Keratinocyte (primary cell): ENCODE results near the gene WDPCP. TPM values are rescaled to one million over a fixed set of nuclear protein-coding genes. Genes with fewer than 3 reads are reported as not detected.

Experiments
- DNase-seq: peaks from one replicate; pipeline ENCODE4 v3.0.0-alpha.2; 2011; ENCODE audit warnings: low read depth, missing footprints, low spot score
- FAIRE-seq: peaks from 2 replicates; lab custom pipeline; 2011; peaks lifted over from hg19 to GRCh38; lab: Jason Lieb, UNC
- H2AFZ ChIP-seq: 2 replicates; pipeline ENCODE4 v1.6.0; 2012; ENCODE audit warnings: low read length, control low read depth, inconsistent platforms; ENCODE audit not compliant: control insufficient read depth
- H3K27ac ChIP-seq: 2 replicates; pipeline ENCODE4 v1.5.1; 2011; ENCODE audit warnings: low read length; ENCODE audit not compliant: control insufficient read depth, insufficient read depth
- H3K27me3 ChIP-seq: 3 replicates; pipeline ENCODE4 v1.6.0; 2011; ENCODE audit warnings: low read length; ENCODE audit not compliant: control insufficient read depth, insufficient read depth; ENCODE audit errors: extremely low read depth
- H3K36me3 ChIP-seq, 2 experiments: 2 replicates in 1 of 2; 3 replicates in 1 of 2; pipeline ENCODE4 v1.5.1; 2011; ENCODE audit warnings: low read length in 2 of 2, mild to moderate bottlenecking in 1 of 2; ENCODE audit not compliant: control insufficient read depth in 2 of 2, insufficient read depth in 2 of 2; ENCODE audit errors: extremely low read depth in 1 of 2
- H3K4me1 ChIP-seq: 3 replicates; pipeline ENCODE4 v1.5.1; 2011; ENCODE audit warnings: low read length; ENCODE audit not compliant: control insufficient read depth, insufficient read depth; ENCODE audit errors: extremely low read depth
- H3K4me2 ChIP-seq: 3 replicates; pipeline ENCODE4 v1.6.0; 2011; ENCODE audit warnings: low read depth, low read length; ENCODE audit not compliant: control insufficient read depth, insufficient read depth; ENCODE audit errors: extremely low read depth
- H3K4me3 ChIP-seq, 3 experiments: fragments of 200-600 bp in 1 of 3; sonication (generic) in 1 of 3; 2 replicates in 2 of 3; 3 replicates in 1 of 3; pipeline ENCODE4 v1.5.1; 2011 to 2016; ENCODE audit warnings: low read length in 3 of 3, mild to moderate bottlenecking in 3 of 3, control low read depth in 2 of 3, inconsistent platforms in 1 of 3, low read depth in 1 of 3, mixed read lengths in 1 of 3, mixed run types in 1 of 3, moderate library complexity in 1 of 3; ENCODE audit not compliant: control insufficient read depth in 2 of 3, insufficient read depth in 2 of 3; ENCODE audit errors: extremely low read depth in 1 of 3
- H3K79me2 ChIP-seq: 2 replicates; pipeline ENCODE4 v1.6.0; 2012; ENCODE audit warnings: low read length; ENCODE audit not compliant: control insufficient read depth, insufficient read depth
- H3K9ac ChIP-seq: 3 replicates; pipeline ENCODE4 v1.6.0; 2011; ENCODE audit warnings: low read length; ENCODE audit not compliant: control insufficient read depth, insufficient read depth; ENCODE audit errors: extremely low read depth
- H3K9me1 ChIP-seq: 3 replicates; pipeline ENCODE4 v1.6.0; 2011; ENCODE audit warnings: low read length; ENCODE audit not compliant: control insufficient read depth, insufficient read depth; ENCODE audit errors: extremely low read depth
- H3K9me3 ChIP-seq: 2 replicates; pipeline ENCODE4 v1.5.1; 2012; ENCODE audit warnings: low read depth, low read length; ENCODE audit not compliant: control insufficient read depth
- H4K20me1 ChIP-seq: 3 replicates; pipeline ENCODE4 v1.6.0; 2011; ENCODE audit warnings: low read length; ENCODE audit not compliant: control insufficient read depth, insufficient read depth; ENCODE audit errors: extremely low read depth
- CTCF ChIP-seq, 3 experiments: IDR thresholded peaks in 1 of 3; conservative IDR thresholded peaks in 1 of 3; optimal IDR thresholded peaks in 1 of 3; 2 replicates in 2 of 3; 3 replicates in 1 of 3; pipeline versions ENCODE3 to v1.5.1; 2011; ENCODE audit warnings: low read length in 3 of 3, mild to moderate bottlenecking in 3 of 3, moderate library complexity in 2 of 3, control low read depth in 1 of 3, inconsistent platforms in 1 of 3; ENCODE audit not compliant: insufficient read depth in 2 of 3; ENCODE audit errors: extremely low read depth in 1 of 3
- EZH2 ChIP-seq: IDR thresholded peaks from one replicate; pipeline ENCODE4 v1.6.1; 2012; ENCODE audit warnings: inconsistent platforms, mild to moderate bottlenecking, low read length, moderate library complexity
- dilution Hi-C: fragments of 300-500 bp; cut with MboI; formaldehyde crosslinking; loops from one replicate; pipeline ENCODE4 v1.7.0; 2020; ENCODE audit warnings: low sequenced_read_pairs; ENCODE audit not compliant: extremely low pct_ligation_motif_present
- polyA plus RNA-seq, 5 experiments: library from polyadenylated mRNA; depleted of rRNA in 3 of 5; stranded (reverse) in 3 of 5; stranded (forward) in 1 of 5; unstranded in 1 of 5; fragments of >200 nt; gene quantifications; 1 replicate in 1 of 5; 2 replicates in 3 of 5; 3 replicates in 1 of 5; pipeline versions ENCODE4 v1.2.1 to v1.2.3, GENCODE V29; 2011 to 2012; ENCODE audit warnings: missing spikeins in 2 of 5, low read depth in 1 of 5, low replicate concordance in 1 of 5

Gene WDPCP
- polyA plus RNA-seq, 1 donor (not counting 4 experiments of a cell fraction or from before 2014, with no cell fraction given): 2.9 TPM

GRCh38 chr2:63544017-63544627, 44.2 kb downstream of the WDPCP start:
- TF ChIP-seq EZH2: no peak
- peak in 2 of 3 experiments; percentile 32 to 44 for TF ChIP-seq CTCF (optimal IDR thresholded peaks at IDR 0.05 in 1 of 3, IDR thresholded peaks at IDR 0.05 in 1 of 3, conservative IDR thresholded peaks at IDR 0.05 in 1 of 3; ENCODE audit: extremely low read depth in 1 of 3, insufficient read depth in 2 of 3, low read length in 3 of 3)
- Histone ChIP-seq H3K36me3 (no peaks in the 10 kb centered on the region), H3K27ac (no peak overlapping the region), H3K4me1 (peaks cover 7% of the 10 kb centered on the region), H3K4me3 (no peak overlapping the region), H3K27me3 (no peaks in the 10 kb centered on the region), H3K79me2 (no peaks in the 10 kb centered on the region), H3K9ac (no peak overlapping the region), H4K20me1 (no peaks in the 10 kb centered on the region), H3K9me3 (no peaks in the 10 kb centered on the region), H3K4me2 (no peak overlapping the region), H3K9me1 (no peaks in the 10 kb centered on the region), H2AFZ (no peak overlapping the region)
- FAIRE-seq: no peak
- dilution Hi-C loops: no loop called here
- no peak for DNase-seq

GRCh38 chr2:63539416-63540162, 48.7 kb downstream of the WDPCP start:
- dilution Hi-C loops: no loop called here

More at GRCh38 chr2:63539416-63540162, 48.7 kb downstream of the WDPCP start:
- no peaks in the 10 kb centered on the region for H3K9me3 ChIP-seq
- no peak for FAIRE-seq
- H3K4me3 ChIP-seq: no peak overlapping the region
- H3K36me3 ChIP-seq: no peaks in the 10 kb centered on the region
- DNase-seq: no peak
- H3K4me1 ChIP-seq: peaks cover 17% of the 10 kb centered on the region
- no peak overlapping the region for H3K9ac ChIP-seq
- H3K27ac ChIP-seq: no peak overlapping the region
- TF ChIP-seq EZH2 (no peak), CTCF (optimal IDR thresholded peaks at IDR 0.05 in 1 of 3, IDR thresholded peaks at IDR 0.05 in 1 of 3, conservative IDR thresholded peaks at IDR 0.05 in 1 of 3; ENCODE audit: extremely low read depth in 1 of 3, insufficient read depth in 2 of 3, low read length in 3 of 3) (no peak)
- H4K20me1 ChIP-seq: no peaks in the 10 kb centered on the region
- no peaks in the 10 kb centered on the region for H3K27me3 ChIP-seq
- H3K79me2 ChIP-seq: no peaks in the 10 kb centered on the region
- H2AFZ ChIP-seq: no peak overlapping the region
- H3K9me1 ChIP-seq: no peaks in the 10 kb centered on the region
- H3K4me2 ChIP-seq: no peak overlapping the region
